Aortic smooth muscle cell (primary cell): ENCODE results near the gene SLC1A2. TPM values are rescaled to one million over a fixed set of nuclear protein-coding genes. Genes with fewer than 3 reads are reported as not detected.

Source experiments
- total RNA-seq: library from RNA; depleted of rRNA; stranded (reverse); fragments of >200 nt; gene quantifications from 2 replicates; pipeline ENCODE4 v1.2.3, GENCODE V29; 2014

SLC1A2 gene
- 1.4 and 5.4 TPM in 2 replicates for total RNA-seq

DNA sequence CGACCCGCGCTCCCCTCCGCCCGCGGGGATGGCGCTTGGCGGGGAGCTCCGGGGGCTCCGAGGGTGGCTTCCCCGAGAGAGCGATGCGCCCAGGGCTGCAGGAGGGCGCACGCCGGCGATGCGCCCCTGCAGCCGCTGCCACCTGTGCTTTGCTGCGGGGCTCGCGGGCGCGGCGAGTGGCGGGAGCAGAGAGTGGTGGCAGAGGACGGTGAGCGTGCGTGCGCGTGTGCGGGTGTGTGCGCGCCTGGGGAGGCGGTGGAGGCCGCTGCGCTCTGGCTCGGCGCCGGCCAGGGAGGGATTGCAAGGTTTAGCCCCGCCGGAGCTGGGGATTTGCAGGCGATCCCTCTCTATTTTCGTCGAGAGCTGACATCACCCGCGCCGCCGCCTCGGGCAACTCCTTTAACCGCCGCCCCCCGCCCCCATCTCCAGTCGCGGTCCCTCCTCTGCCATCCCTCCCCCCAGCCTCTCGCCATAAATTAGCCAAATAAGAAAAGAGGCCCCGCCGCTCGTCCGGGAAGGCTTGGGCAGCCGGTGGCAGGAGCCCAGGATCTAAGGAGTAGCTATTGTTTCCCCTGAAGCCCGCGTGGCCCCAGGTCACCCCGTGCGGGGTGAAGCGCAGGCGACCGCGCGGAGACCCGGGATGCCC, at the start of gene SLC1A2:
Gene SLC1A2, minus strand, starts transcription at position 375 of the 646 bp plus-strand sequence. CDS start 592 bp downstream, outside the sequence.

Other genes starting within 250 kb of the SLC1A2 start
- gene PAMR1, start 106.1 kb upstream of the SLC1A2 start, total RNA-seq = 62.4 and 355 TPM in 2 replicates
- gene FJX1, start 198.9 kb upstream of the SLC1A2 start, total RNA-seq = 27.0 and 71.6 TPM in 2 replicates
- 8.5 and 14.0 TPM in 2 replicates for gene TRIM44, start 243.2 kb upstream of the SLC1A2 start, total RNA-seq